IMR-90 (cell line): Measurements from ENCODE around the gene GCNT2. TPM values are rescaled to one million over a fixed set of nuclear protein-coding genes. Genes with fewer than 3 reads are reported as not detected.
"Not testable (repeated sequence)": the region's sequence is repeated elsewhere in the genome, so short reads cannot be mapped to it uniquely, and the experiment has no call there.

ENCODE experiments used
- ATAC-seq: fragments of 200-7000 bp; cut with Tn5 transposase; 2 replicates; pipeline ENCODE4 v1.9.1; 2020; ENCODE audit warnings: low read depth, mild to moderate bottlenecking, moderate library complexity
- BruUV-seq: library from RNA; stranded (reverse); fragments of 400-500 nt; replicated peaks from 2 replicates; lab custom pipeline; 2021; lab: Mats Ljungman, UMichigan
- CTCF ChIA-PET: fragments of 300-600 bp; formaldehyde crosslinking; extraction: SDS; loops from one replicate; lab custom pipeline; 2021; ENCODE audit warnings: antibody characterized with exemption; lab: Yijun Ruan, JAX
- POLR2A ChIA-PET: fragments of 300-600 bp; sonication (Branson Sonifier 250); formaldehyde crosslinking; loops from one replicate; lab custom pipeline; 2022; ENCODE audit warnings: antibody characterized with exemption; ENCODE audit not compliant: unreplicated experiment; lab: Charles Lee
- DNase-seq: peaks from one replicate; pipeline ENCODE4 v3.0.0; 2013
- H2AFZ ChIP-seq: replicated peaks from 2 replicates; pipeline ENCODE3; 2013; ENCODE audit warnings: low read length, mild to moderate bottlenecking; ENCODE audit not compliant: poor library complexity
- H2AK5ac ChIP-seq: 2 replicates; pipeline ENCODE4 v1.6.1; 2013; ENCODE audit warnings: low read depth, low read length, inconsistent platforms
- H2AK9ac ChIP-seq: replicated peaks from 2 replicates; pipeline ENCODE3; 2013; ENCODE audit warnings: mild to moderate bottlenecking, low read depth, low read length, moderate library complexity; ENCODE audit not compliant: poor library complexity
- H2BK120ac ChIP-seq: 2 replicates; pipeline ENCODE4 v1.6.1; 2013; ENCODE audit warnings: low read depth, low read length, inconsistent platforms
- H2BK15ac ChIP-seq: 3 replicates; pipeline ENCODE4 v1.6.1; 2013; ENCODE audit warnings: low read depth, low read length, inconsistent platforms
- H2BK20ac ChIP-seq: 2 replicates; pipeline ENCODE4 v1.6.1; 2013; ENCODE audit warnings: low read depth, mild to moderate bottlenecking, inconsistent platforms, low read length, moderate library complexity
- H2BK5ac ChIP-seq: 2 replicates; pipeline ENCODE4 v1.6.1; 2013; ENCODE audit warnings: mild to moderate bottlenecking, low read depth, low read length, inconsistent platforms; ENCODE audit not compliant: poor library complexity, severe bottlenecking
- H3K14ac ChIP-seq: replicated peaks from 2 replicates; pipeline ENCODE4 v1.6.1; 2013; ENCODE audit warnings: low read depth, low read length, inconsistent platforms
- H3K18ac ChIP-seq: 2 replicates; pipeline ENCODE4 v1.6.1; 2013; ENCODE audit warnings: low read depth, low read length, control low read depth
- H3K23ac ChIP-seq: 2 replicates; pipeline ENCODE4 v1.6.1; 2013; ENCODE audit warnings: low read depth, low read length, inconsistent platforms
- H3K27ac ChIP-seq: 2 replicates; pipeline ENCODE4 v1.5.1; 2013; ENCODE audit warnings: mild to moderate bottlenecking, control low read depth, low read length; ENCODE audit not compliant: insufficient read depth
- H3K27me3 ChIP-seq: 2 replicates; pipeline ENCODE4 v1.6.1; 2013; ENCODE audit warnings: low read length; ENCODE audit not compliant: control insufficient read depth, insufficient read depth
- H3K36me3 ChIP-seq: 2 replicates; pipeline ENCODE4 v1.6.1; 2013; ENCODE audit warnings: low read length, mixed read lengths; ENCODE audit not compliant: control insufficient read depth, insufficient read depth
- H3K4ac ChIP-seq: 2 replicates; pipeline ENCODE4 v1.6.1; 2013; ENCODE audit warnings: low read depth, low read length, inconsistent platforms
- H3K4me1 ChIP-seq: 2 replicates; pipeline ENCODE4 v1.6.1; 2013; ENCODE audit warnings: low read length, mixed read lengths; ENCODE audit not compliant: control insufficient read depth, insufficient read depth
- H3K4me2 ChIP-seq: 2 replicates; pipeline ENCODE4 v1.6.1; 2013; ENCODE audit warnings: low read depth, mild to moderate bottlenecking, control low read depth, low read length, moderate library complexity
- H3K4me3 ChIP-seq: 2 replicates; pipeline ENCODE4 v1.5.1; 2013; ENCODE audit warnings: low read depth, mild to moderate bottlenecking, control low read depth, low read length, moderate library complexity; ENCODE audit not compliant: insufficient read depth
- H3K56ac ChIP-seq: 2 replicates; pipeline ENCODE4 v1.6.1; 2013; ENCODE audit warnings: low read length, inconsistent platforms; ENCODE audit not compliant: insufficient read depth; ENCODE audit errors: extremely low read depth
- H3K79me1 ChIP-seq, 2 experiments: 2 replicates each; pipeline ENCODE4 v1.6.1; 2013; ENCODE audit warnings: low read length in 2 of 2, inconsistent platforms in 1 of 2, low read depth in 1 of 2
- H3K9ac ChIP-seq: 2 replicates; pipeline ENCODE4 v1.6.1; 2013; ENCODE audit warnings: low read depth, low read length, control low read depth
- H3K9me1 ChIP-seq: 2 replicates; pipeline ENCODE4 v1.6.1; 2013; ENCODE audit warnings: low read length, inconsistent platforms; ENCODE audit not compliant: insufficient read depth
- H3K9me3 ChIP-seq: 2 replicates; pipeline ENCODE4 v1.6.1; 2013; ENCODE audit warnings: low read length; ENCODE audit not compliant: control insufficient read depth, insufficient read depth
- H4K20me1 ChIP-seq: 2 replicates; pipeline ENCODE4 v1.6.1; 2013; ENCODE audit warnings: low read length, inconsistent platforms; ENCODE audit not compliant: insufficient read depth
- H4K5ac ChIP-seq: 2 replicates; pipeline ENCODE4 v1.6.1; 2013; ENCODE audit warnings: mild to moderate bottlenecking, low read depth, low read length, control low read depth
- H4K8ac ChIP-seq, 2 experiments: 2 replicates each; pipeline ENCODE4 v1.6.1; 2013; ENCODE audit warnings: low read depth in 2 of 2, low read length in 2 of 2, control low read depth in 1 of 2, inconsistent platforms in 1 of 2
- H4K91ac ChIP-seq: 2 replicates; pipeline ENCODE4 v1.6.1; 2013; ENCODE audit warnings: low read depth, low read length, inconsistent platforms; ENCODE audit not compliant: insufficient read depth
- CHD1 ChIP-seq: IDR thresholded peaks from 2 replicates; pipeline ENCODE4 v1.6.1; 2012; ENCODE audit warnings: low read depth, low read length, improper control_type of control experiment
- MAFK ChIP-seq: IDR thresholded peaks from 2 replicates; pipeline ENCODE4 v1.6.1; 2012; ENCODE audit warnings: low read depth, low read length, improper control_type of control experiment
- MAZ ChIP-seq: IDR thresholded peaks from 2 replicates; pipeline ENCODE4 v1.6.1; 2012; ENCODE audit warnings: low read depth, mild to moderate bottlenecking, low read length, improper control_type of control experiment, moderate library complexity, borderline replicate concordance
- NFE2L2 ChIP-seq: fragments of 150-350 bp; IDR thresholded peaks from 2 replicates; pipeline ENCODE4 v1.6.1; 2016; ENCODE audit warnings: low read depth, mild to moderate bottlenecking, low read length
- RAD21 ChIP-seq: IDR thresholded peaks from 2 replicates; pipeline ENCODE4 v1.6.1; 2012; ENCODE audit warnings: low read length, improper control_type of control experiment
- RFX5 ChIP-seq: IDR thresholded peaks from 2 replicates; pipeline ENCODE4 v1.8.0; 2012; ENCODE audit warnings: low read depth, mild to moderate bottlenecking, low read length, moderate library complexity
- WGBS, 2 experiments: methylation state at CpG; one replicate each; pipeline versions ENCODE4 v1.1.5 to v1.1.7; 2013; ENCODE audit warnings: missing lambda C conversion rate in 2 of 2; ENCODE audit not compliant: insufficient read length in 1 of 2; ENCODE audit errors: extremely low coverage in 2 of 2; 5-methylcytosine and 5-hydroxymethylcytosine counted together
- dilution Hi-C: fragments of 300-500 bp; cut with HindIII; formaldehyde crosslinking; loops from one replicate; pipeline ENCODE4 v1.14.3; 2018; ENCODE audit warnings: low sequenced_read_pairs; ENCODE audit not compliant: unreplicated experiment
- in situ Hi-C: fragments of 300-500 bp; cut with MboI; formaldehyde crosslinking; loops from 3 replicates; pipeline ENCODE4 v1.14.3; 2019; ENCODE audit warnings: low sequenced_read_pairs, inconsistent platforms, mixed read lengths
- intact Hi-C: fragments of 100-400 bp; cut with micrococcal nuclease; formaldehyde crosslinking; loops from 2 replicates; pipeline ENCODE4 v1.10.0; 2022
- polyA plus RNA-seq, 3 experiments: library from polyadenylated mRNA; depleted of rRNA; stranded (reverse); fragments of >200 nt; gene quantifications; 2 replicates each; pipeline ENCODE4 v1.2.3, GENCODE V29; 2012; ENCODE audit warnings: low replicate concordance in 1 of 3
- total RNA-seq: library from RNA; depleted of rRNA; stranded (reverse); fragments of >200 nt; gene quantifications from 2 replicates; pipeline ENCODE4 v1.2.3, GENCODE V29; 2012
- TF ChIP-seq, protein P1 (sequence below): fragments of 150-350 bp; IDR thresholded peaks from 2 replicates; pipeline ENCODE4 v1.6.1; 2016; ENCODE audit warnings: low read depth, mild to moderate bottlenecking, low read length, moderate library complexity, borderline replicate concordance

GCNT2 gene
- total and polyA plus RNA-seq, 2 of the 4 experiments (the other 2 are of a cell fraction) = 0.34 to 0.90 TPM

DNA sequence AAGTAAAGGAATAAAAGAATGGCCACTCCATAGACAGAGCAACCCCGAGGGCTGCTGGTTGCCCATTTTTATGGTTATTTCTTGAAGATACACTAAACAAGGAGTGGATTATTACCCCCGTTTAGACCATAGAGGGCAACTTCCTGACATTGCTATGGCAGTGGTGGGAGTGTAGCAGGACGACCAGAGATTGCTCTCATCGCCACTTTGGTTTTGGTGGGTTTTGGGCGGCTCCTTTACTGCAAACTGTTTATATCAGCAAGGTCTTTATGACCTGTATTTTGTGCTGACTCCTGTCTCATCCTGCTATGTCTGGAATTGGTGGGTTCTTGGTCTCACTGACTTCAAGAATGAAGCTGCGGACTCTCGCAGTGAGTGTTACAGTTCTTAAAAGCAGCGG lies 94.5 kb downstream of the GCNT2 start:
- in situ Hi-C loops (no loop called here), intact Hi-C loops (no loop called here)
- no peak overlapping the region for H2BK5ac ChIP-seq

DNA sequence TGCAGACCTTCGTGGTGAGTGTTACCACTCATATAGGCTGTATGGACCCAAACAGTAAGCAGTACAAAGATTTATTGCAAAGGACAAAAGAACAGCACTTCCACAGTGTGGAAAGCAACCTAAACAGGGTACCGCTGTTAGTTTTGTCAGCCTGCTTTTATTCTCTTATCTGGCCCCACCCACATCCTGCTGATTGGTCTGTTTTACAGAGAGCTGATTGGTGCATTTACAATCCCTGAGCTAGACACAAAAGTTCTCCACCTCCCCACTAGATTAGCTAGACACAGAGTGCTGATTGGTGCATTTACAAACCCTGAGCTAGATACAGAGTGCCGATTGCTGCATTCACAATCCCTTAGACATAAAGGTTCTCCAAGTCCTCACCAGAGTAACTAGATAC lies 95.1 kb downstream of the GCNT2 start:
- H2BK20ac ChIP-seq, BruUV-seq, dilution Hi-C loops, H3K36me3 ChIP-seq, DNase-seq, H3K27me3 ChIP-seq, H3K9me1 ChIP-seq, ATAC-seq, H3K4ac ChIP-seq, H3K23ac ChIP-seq, H3K14ac ChIP-seq, CTCF ChIA-PET, H2BK120ac ChIP-seq, H3K9me3 ChIP-seq, H3K18ac ChIP-seq, H4K20me1 ChIP-seq, H3K9ac ChIP-seq, H3K4me3 ChIP-seq, H3K27ac ChIP-seq, intact Hi-C loops, H2BK15ac ChIP-seq, H4K8ac ChIP-seq, H2AK5ac ChIP-seq, H2AFZ ChIP-seq, H4K5ac ChIP-seq, H3K4me2 ChIP-seq, H3K56ac ChIP-seq, H4K91ac ChIP-seq, H2AK9ac ChIP-seq, H3K4me1 ChIP-seq, POLR2A ChIA-PET, in situ Hi-C loops, H2BK5ac ChIP-seq, H3K79me1 ChIP-seq: not testable (repeated sequence)
- WGBS, 2 experiments = no CpG with 5 or more reads among the region's 3 CpGs

More for the DNA sequence above, 94.5 kb downstream of the GCNT2 start:
- Histone ChIP-seq H2AFZ (no peak overlapping the region), H4K8ac (no peak overlapping the region), H3K18ac (no peak overlapping the region), H3K4me3 (no peak overlapping the region), H2BK15ac (no peak overlapping the region), H3K14ac (no peak overlapping the region), H3K9ac (no peak overlapping the region), H2BK20ac (no peak overlapping the region), H3K4me1 (peaks cover 6% of the 10 kb centered on the region; the same call in 1 of the 2 replicates), H3K4ac (no peak overlapping the region), H2AK5ac (no peak overlapping the region), H3K9me1 (no peaks in the 10 kb centered on the region), H2BK120ac (no peak overlapping the region), H4K20me1 (no peaks in the 10 kb centered on the region), H3K9me3 (no peaks in the 10 kb centered on the region), H3K36me3 (no peaks in the 10 kb centered on the region), H4K91ac (no peak overlapping the region), H3K23ac (no peak overlapping the region), H3K27me3 (no peaks in the 10 kb centered on the region), H2AK9ac (no peak overlapping the region), H3K27ac (no peak overlapping the region), H4K5ac (no peak overlapping the region), H3K56ac (no peak overlapping the region), H3K4me2 (no peak overlapping the region), H3K79me1 (no peaks in the 10 kb centered on the region)
- no peak for ATAC-seq
- 93% methylated on average over 3 of the region's 8 CpGs; no CpG with 5 or more reads in 1 of the 2 experiments for WGBS, 2 experiments
- CTCF ChIA-PET = no interaction called here
- BruUV-seq = no TSS peak
- dilution Hi-C loops = no loop called here
- no peak for DNase-seq
- TF ChIP-seq CHD1 (no peak), MAZ (no peak), RAD21 (no peak), NFE2L2 (no peak), MAFK (no peak), RFX5 (no peak)
- TF ChIP-seq, protein P1, sequence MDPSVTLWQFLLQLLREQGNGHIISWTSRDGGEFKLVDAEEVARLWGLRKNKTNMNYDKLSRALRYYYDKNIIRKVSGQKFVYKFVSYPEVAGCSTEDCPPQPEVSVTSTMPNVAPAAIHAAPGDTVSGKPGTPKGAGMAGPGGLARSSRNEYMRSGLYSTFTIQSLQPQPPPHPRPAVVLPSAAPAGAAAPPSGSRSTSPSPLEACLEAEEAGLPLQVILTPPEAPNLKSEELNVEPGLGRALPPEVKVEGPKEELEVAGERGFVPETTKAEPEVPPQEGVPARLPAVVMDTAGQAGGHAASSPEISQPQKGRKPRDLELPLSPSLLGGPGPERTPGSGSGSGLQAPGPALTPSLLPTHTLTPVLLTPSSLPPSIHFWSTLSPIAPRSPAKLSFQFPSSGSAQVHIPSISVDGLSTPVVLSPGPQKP = no peak
- POLR2A ChIA-PET = no interaction called here
